GM12878 (cell line): ENCODE data around the gene FILIP1L. TPM values are rescaled to one million over a fixed set of nuclear protein-coding genes. Genes with fewer than 3 reads are reported as not detected.
"Not testable (repeated sequence)": the region's sequence is repeated elsewhere in the genome, so short reads cannot be mapped to it uniquely, and the experiment has no call there.

Source experiments
- ATAC-seq: fragments of 200-7000 bp; cut with Tn5 transposase; 3 replicates; pipeline ENCODE4 v1.9.1; 2020; ENCODE audit warnings: mild to moderate bottlenecking, moderate library complexity
- BruUV-seq: library from RNA; stranded (reverse); fragments of 400-500 nt; replicated peaks from 2 replicates; lab custom pipeline; 2021; lab: Mats Ljungman, UMichigan
- CTCF ChIA-PET: fragments of 300-600 bp; sonication (Branson Sonifier 250); formaldehyde crosslinking; extraction: SDS; loops from one replicate; lab custom pipeline; 2021; ENCODE audit warnings: inconsistent platforms; lab: Yijun Ruan, JAX
- POLR2A ChIA-PET: fragments of 350-600 bp; formaldehyde crosslinking; extraction: SDS; loops from one replicate; lab custom pipeline; 2021; ENCODE audit warnings: inconsistent platforms; lab: Charles Lee
- RAD21 ChIA-PET: fragments of 300-600 bp; sonication (Branson Sonifier 250); formaldehyde crosslinking; loops from one replicate; lab custom pipeline; 2023; ENCODE audit warnings: antibody characterized with exemption; ENCODE audit not compliant: unreplicated experiment; lab: Charles Lee
- SMC1A ChIA-PET: fragments of 300-600 bp; sonication (Branson Sonifier 250); formaldehyde crosslinking; loops from one replicate; lab custom pipeline; 2023; ENCODE audit not compliant: unreplicated experiment, uncharacterized antibody; lab: Charles Lee
- DNase-seq: peaks from one replicate; pipeline ENCODE4 v3.0.0-alpha.2; 2011; ENCODE audit warnings: low read depth, low spot score
- FAIRE-seq: peaks from 3 replicates; lab custom pipeline; 2011; peaks lifted over from hg19 to GRCh38; lab: Jason Lieb, UNC
- H2AFZ ChIP-seq: 2 replicates; pipeline ENCODE4 v1.6.0; 2011; ENCODE audit warnings: low read depth, low read length, control low read depth; ENCODE audit not compliant: control insufficient read depth
- H3K27ac ChIP-seq: 2 replicates; pipeline ENCODE4 v1.5.1; 2011; ENCODE audit warnings: control low read depth; ENCODE audit not compliant: control insufficient read depth, insufficient read depth
- H3K27me3 ChIP-seq, 2 experiments: replicated peaks in 1 of 2; 2 replicates each; pipeline versions ENCODE4 v1.6.0 to v1.6.1; 2011; ENCODE audit warnings: low read length in 1 of 2; ENCODE audit not compliant: control insufficient read depth in 2 of 2, insufficient read depth in 2 of 2
- H3K36me3 ChIP-seq, 2 experiments: 2 replicates each; pipeline ENCODE4 v1.5.1; 2011; ENCODE audit warnings: low read length in 1 of 2; ENCODE audit not compliant: control insufficient read depth in 2 of 2, insufficient read depth in 2 of 2
- H3K4me1 ChIP-seq: 2 replicates; pipeline ENCODE4 v1.6.1; 2011; ENCODE audit warnings: mild to moderate bottlenecking, low read length, moderate library complexity, mixed read lengths; ENCODE audit not compliant: control insufficient read depth, insufficient read depth
- H3K4me2 ChIP-seq: 2 replicates; pipeline ENCODE4 v1.6.0; 2011; ENCODE audit warnings: control low read depth; ENCODE audit not compliant: control insufficient read depth, insufficient read depth
- H3K4me3 ChIP-seq: fragments of 200-600 bp; sonication (generic); 2 replicates; pipeline ENCODE4 v1.5.1; 2016
- H3K79me2 ChIP-seq: 2 replicates; pipeline ENCODE4 v1.6.0; 2011; ENCODE audit warnings: low read length; ENCODE audit not compliant: control insufficient read depth, insufficient read depth
- H3K9ac ChIP-seq: 2 replicates; pipeline ENCODE4 v1.8.0; 2011; ENCODE audit warnings: low read length, control low read depth, mixed read lengths; ENCODE audit not compliant: control insufficient read depth, insufficient read depth
- H3K9me3 ChIP-seq: replicated peaks from 3 replicates; pipeline ENCODE4 v1.5.1; 2011; ENCODE audit warnings: mild to moderate bottlenecking, low read length; ENCODE audit not compliant: control insufficient read depth, insufficient read depth
- H4K20me1 ChIP-seq: 2 replicates; pipeline ENCODE4 v1.6.0; 2011; ENCODE audit not compliant: control insufficient read depth, insufficient read depth
- CBFB ChIP-seq: IDR thresholded peaks from 2 replicates; pipeline ENCODE4 v1.6.1; 2016; ENCODE audit warnings: antibody characterized with exemption, low read depth
- CREB1 ChIP-seq: IDR thresholded peaks from 2 replicates; pipeline ENCODE4 v1.6.1; 2012; ENCODE audit warnings: low read depth, mild to moderate bottlenecking, inconsistent platforms
- ELK1 ChIP-seq: IDR thresholded peaks from 2 replicates; pipeline ENCODE4 v1.6.1; 2012; ENCODE audit warnings: low read depth, low read length, improper control_type of control experiment
- ZNF274 ChIP-seq: IDR thresholded peaks from one replicate; pipeline ENCODE4 v1.8.0; 2011; ENCODE audit not compliant: insufficient read length, insufficient read depth
- WGBS: methylation state at CpG from one replicate; pipeline ENCODE4 v1.1.6; 2016; ENCODE audit warnings: low lambda C conversion rate; ENCODE audit not compliant: insufficient replicate concordance, insufficient coverage; ENCODE audit errors: missing lambda C conversion rate; 5-methylcytosine and 5-hydroxymethylcytosine counted together
- in situ Hi-C: fragments of 300-500 bp; cut with MboI; formaldehyde crosslinking; loops from 9 replicates; pipeline ENCODE4 v1.14.3; 2018; ENCODE audit warnings: mixed read lengths
- intact Hi-C: fragments of 100-400 bp; cut with micrococcal nuclease; formaldehyde crosslinking; loops from one replicate; pipeline ENCODE4 v1.14.2; 2022; ENCODE audit not compliant: unreplicated experiment
- polyA plus RNA-seq, 11 experiments: library from polyadenylated mRNA; depleted of rRNA in 4 of 11; unstranded in 6 of 11; stranded (reverse) in 5 of 11; fragments of >200 nt; fragmentation: Nextera tagmentation in 4 of 11; fragmentation: Illumina TruSeq in 1 of 11; extraction: Ambion mirVana in 4 of 11; extraction: Trizol in 1 of 11; gene quantifications; 1 replicate in 1 of 11; 2 replicates in 10 of 11; pipeline versions ENCODE4 v1.2.1 to v1.2.3, GENCODE V29; 2011 to 2016; ENCODE audit warnings: inconsistent platforms in 2 of 11, missing spikeins in 2 of 11, low read depth in 1 of 11
- total RNA-seq, 4 experiments: library from RNA; depleted of rRNA in 3 of 4; stranded (reverse); fragments of >200 nt in 3 of 4; fragmentation: Illumina TruSeq in 1 of 4; extraction: Trizol in 1 of 4; gene quantifications; 2 replicates each; pipeline versions ENCODE4 v1.2.1 to v1.2.3, GENCODE V29; 2013 to 2021

Gene FILIP1L
- total and polyA plus RNA-seq, 10 of the 15 experiments (the other 5 are each of a cell fraction or from before 2014, with no cell fraction given) = 0.24 to 6.1 (median 3.5) TPM

- intact Hi-C loops = loop anchor here (5.0 kb wide), 3 partner anchors 95 to 225 kb away; no protein-coding TSS in a partner anchor
- H3K36me3 ChIP-seq, in situ Hi-C loops, H2AFZ ChIP-seq, H3K9ac ChIP-seq, H3K4me3 ChIP-seq, POLR2A ChIA-PET, FAIRE-seq, BruUV-seq, H3K9me3 ChIP-seq, H3K27ac ChIP-seq, H3K27me3 ChIP-seq, H3K4me2 ChIP-seq, H4K20me1 ChIP-seq, ATAC-seq, DNase-seq, H3K79me2 ChIP-seq: not testable (repeated sequence)
- ChIA-PET RAD21 (interaction anchor here (0.6 to 3.8 kb wide), 2 partner anchors 229 to 412 kb away, joined by 3 to 18 read pairs; no protein-coding TSS in a partner anchor), SMC1A (interaction anchor here (1.9 kb wide), 2 partner anchors 10 to 412 kb away, joined by 6 to 7 read pairs; no protein-coding TSS in a partner anchor), CTCF (interaction anchor here (0.6 to 1.7 kb wide), 7 partner anchors 10 to 463 kb away, joined by 3 to 12 read pairs (median 4); no protein-coding TSS in a partner anchor)
- H3K4me1 ChIP-seq = peaks cover 11% of the 10 kb centered on the region; the same call in 1 of the 2 replicates
- 94% methylated on average over 4 of the region's 4 CpGs for WGBS
Measured at GRCh38 chr3:99841949-99842348, 272.4 kb downstream of the FILIP1L start.

- Histone ChIP-seq H3K36me3 (no peaks in the 10 kb centered on the region), H3K79me2 (peaks cover 4% of the 10 kb centered on the region; the same call in 1 of the 2 replicates), H3K4me1 (peaks cover 1% of the 10 kb centered on the region; the same call in 1 of the 2 replicates), H3K9me3 (no peaks in the 10 kb centered on the region), H3K4me3 (no peak overlapping the region), H2AFZ (no peak overlapping the region), H3K27me3 (no peaks in the 10 kb centered on the region), H3K9ac (no peak overlapping the region), H3K4me2 (no peak overlapping the region), H3K27ac (no peak overlapping the region), H4K20me1 (no peaks in the 10 kb centered on the region)
- ChIA-PET RAD21 (interaction anchor here (3.8 kb wide), 1 partner anchor 414 kb away, joined by 18 read pairs; no protein-coding TSS in a partner anchor), POLR2A (no interaction called here), CTCF (interaction anchor here (0.7 to 3.4 kb wide), 6 partner anchors 17 to 750 kb away, joined by 3 to 16 read pairs (median 3); no protein-coding TSS in a partner anchor), SMC1A (interaction anchor here (0.7 to 2.0 kb wide), 3 partner anchors 229 to 416 kb away, joined by 3 to 11 read pairs (median 8); no protein-coding TSS in a partner anchor)
- DNase-seq (no peak), ATAC-seq (no peak), FAIRE-seq (no peak)
- TF ChIP-seq ZNF274 (no peak), CBFB (no peak), ELK1 (no peak), CREB1 (no peak)
- BruUV-seq = no TSS peak
- intact Hi-C loops (loop anchor here (5.0 kb wide), 3 partner anchors 98 to 228 kb away; no protein-coding TSS in a partner anchor), in situ Hi-C loops (loop anchor here (5.0 to 10.0 kb wide), 3 partner anchors 228 to 755 kb away; no protein-coding TSS in a partner anchor)
- 40% methylated on average over 1 of the region's 1 CpG for WGBS
Measured at GRCh38 chr3:99839613-99840012, 274.7 kb downstream of the FILIP1L start.
